GM12872 (cell line): Measurements from ENCODE around the gene FCSK.

Source experiments
- CTCF ChIP-seq: IDR thresholded peaks from 3 replicates; pipeline ENCODE4 v1.5.1; 2011; ENCODE audit warnings: low read depth, mild to moderate bottlenecking, low read length, moderate library complexity; ENCODE audit not compliant: insufficient read depth

Gene FCSK

GRCh38 chr16:70454222-70455034 is at the start of gene FCSK:
FCSK (plus strand) TSS chr16:70454595; CDS start chr16:70463191, 8,596 bp downstream.
- TF ChIP-seq CTCF, result 0 out of 3 replicates have a peak, but pooled peaks have one; percentile 24

GRCh38 chr16:70407811-70408274 is 46.6 kb upstream of the FCSK start:
- no peak for TF ChIP-seq CTCF

GRCh38 chr16:70410734-70411133 is 43.7 kb upstream of the FCSK start:
- no peak for TF ChIP-seq CTCF

- no peak for TF ChIP-seq CTCF
Measured at GRCh38 chr16:70412385-70412784, 42.0 kb upstream of the FCSK start.

GRCh38 chr16:70416748-70417616 is 37.4 kb upstream of the FCSK start:
- no peak for TF ChIP-seq CTCF

- 0 out of 3 replicates have a peak, but pooled peaks have one; percentile 16 for TF ChIP-seq CTCF
Measured at GRCh38 chr16:70417661-70418060, 36.7 kb upstream of the FCSK start.
